Measurements from ENCODE around the gene RBBP8NL.
A peak's percentile ranks its signal among the peaks of the same experiment; 100 is the strongest.

DNA sequence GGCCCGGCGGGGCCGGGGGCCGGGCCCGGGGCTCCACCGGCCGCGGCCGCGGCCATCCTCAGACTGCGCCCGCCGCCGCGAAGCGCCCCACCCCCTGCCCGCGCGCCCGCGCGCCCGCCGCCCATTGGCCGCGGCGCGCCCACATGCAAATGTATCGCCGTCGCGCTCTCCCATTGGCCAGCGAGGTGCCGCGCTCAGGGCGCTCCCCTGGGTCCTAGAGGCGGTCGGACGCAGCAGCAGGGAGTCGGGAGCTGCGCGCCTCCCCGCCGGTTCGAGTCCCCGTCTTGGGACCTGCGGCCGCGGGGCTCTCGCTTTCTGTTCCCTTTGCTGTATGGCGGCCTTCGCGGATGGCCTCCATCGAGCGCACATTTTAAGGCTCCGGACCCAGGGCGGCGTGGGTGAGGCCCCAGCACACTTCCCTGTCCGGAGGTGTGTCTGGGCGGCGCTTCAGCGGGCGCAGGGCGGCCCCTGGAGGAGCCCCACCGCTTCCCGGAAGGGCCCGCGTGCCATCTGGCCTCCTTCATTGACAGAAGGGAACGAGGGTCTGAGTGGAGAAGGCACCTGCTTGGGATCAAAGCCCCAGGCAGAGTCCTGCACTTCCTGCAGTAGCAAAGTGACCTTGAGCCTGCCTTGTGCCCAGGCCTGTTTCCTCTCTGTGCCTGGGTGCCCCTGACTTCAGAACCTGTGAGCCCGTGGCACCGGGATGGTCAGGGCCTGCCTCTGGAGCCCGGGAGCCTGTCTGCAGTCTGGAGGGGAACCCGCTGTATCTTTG, 19.9 kb downstream of the RBBP8NL start, which contains the start of gene CABLES2:
- TF ChIP-seq, protein P1, sequence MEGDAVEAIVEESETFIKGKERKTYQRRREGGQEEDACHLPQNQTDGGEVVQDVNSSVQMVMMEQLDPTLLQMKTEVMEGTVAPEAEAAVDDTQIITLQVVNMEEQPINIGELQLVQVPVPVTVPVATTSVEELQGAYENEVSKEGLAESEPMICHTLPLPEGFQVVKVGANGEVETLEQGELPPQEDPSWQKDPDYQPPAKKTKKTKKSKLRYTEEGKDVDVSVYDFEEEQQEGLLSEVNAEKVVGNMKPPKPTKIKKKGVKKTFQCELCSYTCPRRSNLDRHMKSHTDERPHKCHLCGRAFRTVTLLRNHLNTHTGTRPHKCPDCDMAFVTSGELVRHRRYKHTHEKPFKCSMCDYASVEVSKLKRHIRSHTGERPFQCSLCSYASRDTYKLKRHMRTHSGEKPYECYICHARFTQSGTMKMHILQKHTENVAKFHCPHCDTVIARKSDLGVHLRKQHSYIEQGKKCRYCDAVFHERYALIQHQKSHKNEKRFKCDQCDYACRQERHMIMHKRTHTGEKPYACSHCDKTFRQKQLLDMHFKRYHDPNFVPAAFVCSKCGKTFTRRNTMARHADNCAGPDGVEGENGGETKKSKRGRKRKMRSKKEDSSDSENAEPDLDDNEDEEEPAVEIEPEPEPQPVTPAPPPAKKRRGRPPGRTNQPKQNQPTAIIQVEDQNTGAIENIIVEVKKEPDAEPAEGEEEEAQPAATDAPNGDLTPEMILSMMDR (IDR thresholded peaks at IDR 0.05; ENCODE audit: extremely low read depth in 1 of 2, insufficient read depth in 1 of 2, low read depth in 1 of 2, low read length in 2 of 2) = no peak
- TF ChIP-seq, protein P2, sequence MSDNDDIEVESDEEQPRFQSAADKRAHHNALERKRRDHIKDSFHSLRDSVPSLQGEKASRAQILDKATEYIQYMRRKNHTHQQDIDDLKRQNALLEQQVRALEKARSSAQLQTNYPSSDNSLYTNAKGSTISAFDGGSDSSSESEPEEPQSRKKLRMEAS (IDR thresholded peaks at IDR 0.05; ENCODE audit: insufficient read depth, insufficient read length) = no peak
- no peak for TF ChIP-seq POLR2A (IDR thresholded peaks at IDR 0.05; ENCODE audit: low read depth, low read length)
- peak; percentile 63 for TF ChIP-seq POLR2AphosphoS5 (IDR thresholded peaks at IDR 0.05; ENCODE audit: insufficient read depth, low read depth, low read length)
- TF ChIP-seq EZH2 (IDR thresholded peaks at IDR 0.05; ENCODE audit: borderline replicate concordance, low read depth, low read length, severe bottlenecking) = no peak
- no peak for TF ChIP-seq JUN (IDR thresholded peaks at IDR 0.05; ENCODE audit: borderline replicate concordance, insufficient read depth, insufficient read length, low read depth)
- no peak for TF ChIP-seq MYC (IDR thresholded peaks at IDR 0.05; ENCODE audit: low read depth, low read length)
